Measurements from ENCODE around the gene VSIG8.

Gene VSIG8

GRCh38 chr1:159882527-159882862 lies 20.0 kb upstream of the VSIG8 start:
- no peak for DNase-seq

DNA sequence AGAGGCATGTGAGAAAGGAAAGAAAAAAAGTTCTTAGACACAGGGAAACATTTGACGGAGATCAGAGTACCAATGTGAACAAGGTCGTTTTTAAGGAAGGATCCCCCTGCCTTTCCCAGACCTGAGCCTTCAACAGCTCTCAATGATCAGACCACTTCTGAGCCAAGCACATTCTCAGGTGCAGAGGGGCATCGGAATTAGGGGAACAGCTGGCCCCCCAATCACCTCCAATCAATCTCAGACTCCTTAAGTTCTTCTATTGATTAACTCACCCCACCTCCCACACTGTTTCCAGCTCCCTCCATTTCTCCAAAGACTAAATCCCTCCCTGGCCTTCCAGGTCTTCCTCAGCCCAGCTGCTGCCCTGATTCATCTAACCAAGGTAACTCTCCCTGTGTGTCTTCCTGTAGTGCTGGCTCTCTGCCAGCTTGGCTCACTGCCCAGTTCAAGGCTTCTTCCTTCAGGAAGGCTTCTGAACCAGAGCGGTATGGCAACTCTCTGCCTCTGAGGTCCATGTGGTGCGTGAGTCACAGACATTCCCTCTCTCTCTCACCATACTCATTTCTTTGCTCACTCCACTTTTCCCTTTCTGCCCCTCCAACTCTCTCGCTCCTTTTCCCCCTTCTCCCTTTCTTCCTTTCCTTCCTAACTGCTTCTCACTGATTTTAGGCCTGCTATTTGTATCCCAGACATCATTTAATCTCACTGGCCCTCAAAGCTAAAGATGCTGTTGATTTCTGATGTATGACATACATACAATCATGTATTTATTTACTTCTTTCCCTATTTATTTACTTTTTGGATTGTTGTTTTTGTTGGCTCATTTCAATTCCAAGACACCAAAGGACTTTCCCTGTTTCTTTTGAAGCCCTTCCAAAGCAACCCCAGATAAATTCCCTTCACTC lies 19.4 kb upstream of the VSIG8 start:
- DNase-seq: no peak

GRCh38 chr1:159880430-159880829 lies 18.0 kb upstream of the VSIG8 start:
- no peak for DNase-seq

DNA sequence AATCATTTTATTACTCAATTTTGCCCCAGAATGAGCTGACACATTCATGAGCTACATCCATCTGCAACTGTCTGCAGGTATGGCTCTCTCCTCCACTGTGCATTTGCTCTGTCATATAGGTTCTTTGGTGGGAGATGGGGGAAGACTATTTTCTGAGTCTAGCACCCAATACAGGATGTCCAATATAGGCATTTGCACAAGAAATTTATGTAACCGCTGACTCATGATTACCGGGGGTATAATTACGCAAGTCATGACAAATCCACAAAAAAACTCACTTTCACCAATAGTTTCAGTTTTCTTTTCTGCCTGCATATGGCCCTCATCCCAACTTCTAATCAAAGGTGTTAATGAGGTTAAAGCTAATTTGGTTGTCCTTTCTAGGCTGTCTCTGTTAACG lies 17.5 kb upstream of the VSIG8 start:
- DNase-seq: no peak

GRCh38 chr1:159879136-159879535 lies 16.7 kb upstream of the VSIG8 start:
- DNase-seq: no peak

DNA sequence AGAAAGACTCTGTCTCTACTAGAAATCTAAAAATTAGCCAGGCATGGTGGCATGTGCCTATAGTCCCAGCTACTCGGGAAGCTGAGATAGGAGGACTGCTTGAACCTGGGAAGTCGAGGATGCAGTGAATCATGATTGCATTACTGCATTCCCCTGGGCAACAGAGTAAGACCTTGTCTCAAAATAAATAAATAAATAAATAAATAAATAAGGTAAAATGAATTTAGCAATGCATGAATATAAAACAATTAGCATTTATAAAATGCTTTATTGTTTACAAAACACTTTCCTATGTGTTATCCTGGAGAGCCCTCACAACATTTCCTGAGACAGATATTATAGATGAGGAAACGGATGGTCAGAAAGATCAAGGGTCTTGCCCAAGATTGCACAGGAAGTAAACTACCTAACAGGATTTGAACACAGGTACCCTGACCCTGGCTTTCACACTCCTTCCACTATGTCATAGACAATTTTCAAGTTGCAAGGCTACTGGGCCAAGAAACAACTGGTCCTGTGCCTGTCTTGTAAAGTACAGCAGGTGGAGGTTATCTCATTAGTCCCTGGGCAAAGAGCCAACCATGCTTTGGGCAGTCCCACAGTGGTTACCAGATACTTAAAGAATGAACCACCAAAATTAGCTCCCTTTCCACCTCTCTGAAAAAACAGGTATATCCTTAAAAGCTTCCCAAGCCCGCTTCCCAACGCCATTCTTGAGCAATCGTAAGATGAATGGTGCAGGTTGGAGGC lies 15.4 kb upstream of the VSIG8 start:
- no peak for DNase-seq

- no peak for DNase-seq
These were observed 11.2 kb upstream of the VSIG8 start for GRCh38 chr1:159873530-159874143.

GRCh38 chr1:159872891-159873290 lies 10.4 kb upstream of the VSIG8 start:
- peak in 1 of 2 experiments; percentile 16 for DNase-seq

DNA sequence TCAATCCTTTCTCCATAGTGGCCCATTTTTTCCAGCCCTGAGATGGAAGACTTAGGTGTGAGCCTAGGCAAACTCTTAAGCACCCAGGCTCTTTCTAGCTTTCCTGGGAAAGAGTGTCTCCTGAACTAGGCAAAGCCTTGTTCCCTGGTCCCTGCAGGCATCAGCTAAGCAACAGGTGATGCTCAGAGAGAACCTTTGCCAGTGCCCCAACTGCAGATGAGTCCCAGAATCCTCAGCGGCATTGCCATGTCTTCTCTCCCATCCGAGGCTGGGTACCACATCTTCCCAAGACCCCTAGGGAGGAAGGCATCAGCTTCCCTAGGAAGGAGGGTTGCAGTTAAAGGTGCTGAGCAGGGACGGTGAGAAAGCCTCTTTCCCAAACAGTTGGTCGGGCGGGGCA lies 8.2 kb upstream of the VSIG8 start:
- DNase-seq: no peak

GRCh38 chr1:159869607-159870006 lies 7.2 kb upstream of the VSIG8 start:
- no peak for DNase-seq

DNA sequence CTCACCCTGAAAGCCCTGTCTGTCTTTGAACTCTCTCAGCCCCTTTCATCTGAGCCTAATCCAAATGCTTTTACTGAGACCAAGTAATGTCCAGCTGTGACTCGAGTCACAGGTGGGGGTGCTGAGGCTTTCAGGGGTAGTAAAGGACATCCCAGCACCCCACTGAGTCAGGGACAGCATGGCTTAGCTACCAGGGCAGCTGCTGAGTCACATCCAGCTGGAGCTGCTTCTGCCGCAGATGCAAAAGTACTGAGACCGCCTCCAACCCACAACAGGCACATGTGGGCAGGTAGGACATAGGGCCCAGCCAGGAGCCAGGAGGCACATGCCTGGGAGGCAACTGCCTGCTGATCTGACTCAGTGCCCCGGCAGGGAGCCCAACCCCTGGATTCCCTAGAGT lies 6.7 kb upstream of the VSIG8 start:
- DNase-seq: no peak

GRCh38 chr1:159868766-159869165 lies 6.3 kb upstream of the VSIG8 start:
- DNase-seq: peak in 1 of 2 experiments; percentile 68

GRCh38 chr1:159867664-159868026 lies 5.2 kb upstream of the VSIG8 start:
- no peak for DNase-seq

DNA sequence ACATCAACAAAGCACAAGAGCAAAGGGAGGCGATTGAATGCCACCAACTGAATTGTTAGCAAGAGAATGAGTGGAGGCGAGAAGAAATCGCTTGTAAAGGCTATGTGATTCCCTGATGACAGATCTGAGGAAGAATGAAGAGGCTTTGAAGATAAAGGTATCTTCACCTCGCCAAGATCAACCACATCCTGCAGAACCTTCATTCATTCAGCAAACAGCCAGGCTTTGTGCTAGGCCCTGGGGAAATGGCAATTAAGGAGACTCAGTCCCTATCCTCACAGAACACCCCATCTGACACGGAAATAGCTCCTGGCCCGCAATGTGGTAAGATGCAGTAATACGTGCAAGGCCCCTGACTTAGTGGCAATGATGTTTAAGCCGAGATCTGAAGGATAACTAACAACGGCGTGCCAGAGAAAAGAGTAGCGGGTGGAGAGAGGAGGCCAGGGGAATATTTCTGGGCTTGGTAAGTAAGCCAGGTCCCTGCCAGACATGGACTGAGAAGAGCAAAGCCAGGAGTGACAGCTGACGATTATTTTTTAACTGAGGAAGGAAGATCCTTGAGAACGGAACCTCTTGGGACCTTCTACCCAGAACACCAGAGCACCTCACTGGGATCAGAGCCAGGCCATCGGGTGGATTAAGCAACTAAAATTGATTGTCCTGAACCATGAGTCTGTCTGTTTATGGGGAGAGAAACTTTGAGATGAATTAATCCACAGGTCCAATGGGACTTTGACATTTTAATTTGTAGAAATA lies 4.6 kb upstream of the VSIG8 start:
- no peak for DNase-seq

- DNase-seq: no peak
These were observed 3.6 kb upstream of the VSIG8 start for GRCh38 chr1:159866066-159866465.

- DNase-seq: no peak
These were observed 1.8 kb upstream of the VSIG8 start for GRCh38 chr1:159864262-159864661.

DNA sequence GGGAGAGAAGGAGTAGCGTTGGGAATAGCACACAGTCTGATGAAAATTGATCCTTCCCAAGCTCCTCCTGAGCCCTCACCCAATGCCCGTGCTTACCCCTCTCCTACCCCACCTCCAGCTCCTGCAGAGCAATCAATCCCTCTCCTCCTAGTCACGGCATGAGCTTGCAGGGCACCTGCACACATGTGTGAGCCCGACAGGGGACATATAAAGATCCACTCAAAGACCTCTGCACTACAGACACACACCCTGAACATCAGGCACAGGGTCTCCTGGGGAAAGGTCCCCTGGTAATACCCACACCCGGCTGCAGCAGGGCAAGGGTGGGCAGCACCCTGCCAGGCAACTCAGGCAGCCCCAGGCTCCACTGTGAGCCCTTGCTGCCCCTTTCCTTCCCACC lies 426 bp downstream of the VSIG8 start:
- no peak for DNase-seq

- DNase-seq: no peak
These were observed 1.2 kb downstream of the VSIG8 start for GRCh38 chr1:159861218-159861617.

DNA sequence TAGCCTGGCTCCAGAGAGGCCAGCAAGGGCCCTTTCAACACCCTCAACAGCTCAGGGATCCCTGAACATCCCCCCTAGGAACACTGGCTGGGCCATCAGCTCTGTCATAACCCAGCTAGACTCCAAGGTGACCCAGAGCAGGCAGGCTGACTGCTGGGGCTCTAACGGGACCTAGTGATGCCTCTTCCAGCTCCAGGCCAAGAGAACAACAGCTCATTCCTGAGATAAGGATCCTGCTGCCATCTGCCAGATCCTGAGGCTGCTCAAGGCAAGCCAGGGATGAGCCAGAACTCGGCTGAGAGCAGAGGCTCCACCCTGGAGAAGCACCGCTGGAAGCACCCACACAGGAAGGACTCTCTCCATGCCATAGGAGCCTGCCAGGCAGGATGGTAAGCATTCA lies 2.0 kb downstream of the VSIG8 start:
- no peak for DNase-seq

- DNase-seq: no peak
These were observed 2.6 kb downstream of the VSIG8 start for GRCh38 chr1:159859767-159860322.

- DNase-seq: no peak
These were observed 4.6 kb downstream of the VSIG8 start for GRCh38 chr1:159857889-159858288.

GRCh38 chr1:159856576-159856975 lies 5.9 kb downstream of the VSIG8 start:
- DNase-seq: no peak

DNA sequence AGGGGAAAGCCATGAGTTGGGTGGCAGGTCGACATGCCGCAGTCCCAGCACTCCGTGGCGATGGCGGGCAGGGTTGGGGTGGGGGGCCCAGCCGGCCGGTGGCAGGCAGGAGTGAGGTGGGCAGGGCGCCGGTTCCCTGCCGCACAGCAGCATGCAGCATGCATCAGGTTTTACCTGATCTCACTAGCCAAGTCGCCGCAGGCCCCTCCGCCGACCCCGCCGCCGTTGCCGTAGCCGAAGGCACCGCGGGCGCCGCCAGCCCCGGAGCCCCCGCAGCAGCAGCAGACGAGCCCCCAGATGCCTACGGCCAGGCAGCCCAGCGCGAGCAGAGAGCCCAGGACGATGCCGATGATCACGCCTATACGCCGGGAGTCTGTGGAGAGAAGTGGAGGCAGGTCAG lies 6.7 kb downstream of the VSIG8 start:
- no peak for DNase-seq

All from cerebellar nuclear complex (tissue), 1 donor.